ENCODE results near the gene TAF15.
A peak's percentile ranks its signal among the peaks of the same experiment; 100 is the strongest.

TAF15 gene

DNA sequence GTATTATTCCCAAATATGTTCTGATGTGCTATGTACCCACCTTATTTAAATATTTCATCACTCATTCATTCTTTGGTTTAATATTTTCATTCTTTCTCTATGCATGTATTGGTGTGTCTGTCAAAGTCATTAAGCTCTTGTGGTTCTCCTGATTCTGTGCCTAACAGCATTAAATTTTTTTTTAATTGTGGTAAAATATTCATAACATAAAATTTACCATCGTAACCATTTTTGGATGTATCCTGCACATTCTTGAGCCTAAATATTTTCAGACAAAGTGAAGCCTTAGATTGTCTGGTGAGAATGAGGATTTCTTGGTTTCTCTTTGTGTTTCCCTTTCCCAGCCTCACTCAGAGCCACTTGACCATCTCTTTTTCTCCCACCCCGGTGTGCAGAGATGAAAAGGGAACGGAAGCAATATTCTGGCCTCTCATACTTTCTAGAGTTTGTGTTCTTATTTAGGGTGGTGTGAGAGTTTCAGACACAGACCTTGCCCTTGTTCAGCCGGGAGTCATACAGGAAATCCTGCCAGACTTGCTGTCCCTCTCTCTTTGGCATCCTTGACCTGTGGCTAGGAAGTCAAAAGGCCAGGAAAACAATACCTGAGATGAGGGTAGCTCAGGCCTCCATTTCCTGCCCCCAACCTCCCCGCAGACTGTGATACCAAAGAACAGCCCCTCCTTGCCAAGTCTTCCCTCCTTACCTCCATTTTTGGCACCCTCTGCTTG lies 66.0 kb downstream of the TAF15 start:
- DNase-seq = no peak

DNA sequence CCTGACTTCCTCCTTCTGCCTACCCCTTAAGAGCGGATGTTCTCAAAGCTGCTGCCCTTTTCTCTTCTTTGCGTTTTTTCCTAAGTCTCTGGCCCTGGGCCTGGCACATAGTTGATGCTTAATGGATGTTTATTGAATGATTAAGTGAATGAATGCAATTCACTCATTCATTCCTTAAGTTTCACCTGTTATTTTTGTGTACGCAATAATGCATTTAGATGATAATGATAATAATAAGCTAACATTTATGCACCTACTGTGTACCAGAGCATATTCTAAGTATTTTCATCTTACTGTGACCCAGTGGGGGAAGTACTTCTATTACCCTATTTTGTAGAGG lies 66.5 kb downstream of the TAF15 start:
- DNase-seq = no peak

DNA sequence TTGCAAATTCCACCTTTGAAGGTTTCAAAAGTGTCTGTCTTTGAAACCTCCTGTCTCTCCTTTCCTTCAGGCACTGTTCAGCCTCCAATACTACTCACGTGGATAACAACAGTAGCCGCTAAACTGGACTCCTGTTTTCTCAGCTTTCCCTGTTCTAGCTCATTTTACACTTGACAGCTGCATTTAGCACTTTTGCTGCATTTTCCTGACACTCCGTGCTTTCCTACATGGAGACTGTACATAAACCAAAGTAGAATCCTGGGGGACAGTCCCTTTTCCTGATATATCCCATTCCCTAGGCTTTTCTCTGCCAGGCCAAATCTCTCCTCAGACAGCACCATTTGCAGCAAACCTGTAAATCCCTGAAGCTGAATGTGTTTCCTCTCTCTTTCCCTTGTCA lies 67.2 kb downstream of the TAF15 start:
- DNase-seq = no peak

DNA sequence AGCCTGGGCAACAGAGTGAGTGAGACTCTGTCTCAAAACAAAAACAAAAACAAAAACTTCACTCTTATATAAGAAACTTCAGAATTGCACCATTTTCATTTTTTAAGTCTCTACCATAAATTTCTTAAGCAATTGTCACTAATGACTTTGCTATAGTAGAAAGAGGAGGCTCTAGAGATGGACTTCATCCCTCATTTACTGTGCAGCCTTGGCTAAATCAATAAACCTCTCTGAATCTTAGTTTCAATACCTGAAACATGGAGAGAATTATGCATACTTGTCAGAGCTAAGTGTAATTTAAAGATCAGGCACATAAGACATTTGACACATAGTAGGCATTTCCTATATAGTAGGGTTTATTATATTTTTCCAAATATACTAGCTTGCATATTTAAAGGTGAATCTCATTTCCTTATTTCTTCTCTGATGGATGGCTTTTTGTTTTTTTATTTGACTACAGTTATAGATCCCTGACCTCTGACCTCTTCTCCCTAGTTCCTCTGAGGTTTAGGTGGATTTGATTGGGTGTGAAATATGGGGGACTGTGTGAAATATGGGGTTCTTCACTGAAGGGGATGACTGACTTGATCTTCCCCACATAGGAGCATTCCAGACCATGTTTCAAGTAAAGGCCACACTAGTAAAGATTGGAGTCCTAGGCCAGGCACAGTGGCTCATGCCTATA lies 68.2 kb downstream of the TAF15 start:
- DNase-seq = no peak

DNA sequence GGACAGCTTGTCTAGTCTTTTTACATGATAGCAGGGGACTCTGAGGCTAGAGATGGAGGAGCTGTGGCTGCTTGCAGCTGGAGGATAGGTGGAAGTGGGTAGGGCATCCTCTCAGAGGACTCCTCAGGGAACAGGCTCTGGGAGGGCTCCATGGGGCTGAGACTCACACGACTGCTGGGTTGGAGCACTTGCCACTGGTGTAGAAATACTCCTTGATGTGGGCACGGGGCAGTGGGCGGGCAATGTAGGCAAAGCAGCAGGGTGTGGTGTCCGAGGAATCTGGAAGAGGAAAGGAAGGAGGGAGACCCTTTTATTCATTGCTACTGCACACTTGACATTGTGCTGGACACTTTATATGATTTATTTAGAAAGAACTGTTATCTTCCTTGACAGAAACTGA lies 69.1 kb downstream of the TAF15 start:
- DNase-seq = no peak

DNA sequence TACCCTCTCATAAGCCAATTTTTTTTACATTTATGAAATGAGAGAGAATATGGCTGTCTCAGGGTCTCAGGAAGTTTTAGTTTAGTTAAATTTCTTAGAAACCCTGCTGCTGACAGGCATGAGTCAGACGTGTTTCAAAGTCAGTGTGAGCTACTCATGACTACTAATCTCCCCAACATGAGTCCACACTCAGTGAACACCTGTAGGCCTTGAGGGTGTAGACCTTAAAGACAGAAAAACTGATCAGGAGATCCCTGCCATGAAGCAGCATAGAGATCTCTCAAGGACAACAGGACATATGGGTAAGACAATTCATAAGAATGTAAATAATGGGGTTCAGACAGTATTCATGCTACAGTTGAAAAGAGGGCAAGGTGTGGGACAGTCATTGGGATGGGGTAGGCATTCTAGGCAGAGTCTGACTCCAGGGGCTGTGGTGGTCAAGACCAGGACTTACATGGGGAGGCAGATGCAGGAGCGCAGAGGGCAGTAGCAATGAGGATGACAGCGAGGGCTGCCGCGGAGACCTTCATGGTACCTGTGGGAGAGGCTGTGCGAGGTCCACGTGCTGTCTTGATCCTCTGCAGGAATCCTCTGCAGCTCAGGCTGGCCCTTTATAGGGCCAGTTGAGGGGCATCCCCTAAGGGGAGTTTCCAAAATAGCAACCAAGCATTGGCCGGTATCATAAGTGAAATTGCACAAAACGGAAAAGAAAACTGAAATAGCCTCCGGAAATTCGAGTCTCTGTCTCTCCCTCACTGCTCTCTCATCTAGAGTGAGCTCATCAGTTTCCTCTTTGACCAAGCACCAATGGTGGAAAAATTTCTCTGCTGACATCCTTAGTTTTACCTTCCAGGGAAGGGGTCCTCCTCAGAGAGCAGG lies 70.7 kb downstream of the TAF15 start, which contains the start of gene CCL5:
TSS of gene CCL5 (minus strand) at position 588 of the 882 bp plus-strand sequence.
- DNase-seq = no peak

DNA sequence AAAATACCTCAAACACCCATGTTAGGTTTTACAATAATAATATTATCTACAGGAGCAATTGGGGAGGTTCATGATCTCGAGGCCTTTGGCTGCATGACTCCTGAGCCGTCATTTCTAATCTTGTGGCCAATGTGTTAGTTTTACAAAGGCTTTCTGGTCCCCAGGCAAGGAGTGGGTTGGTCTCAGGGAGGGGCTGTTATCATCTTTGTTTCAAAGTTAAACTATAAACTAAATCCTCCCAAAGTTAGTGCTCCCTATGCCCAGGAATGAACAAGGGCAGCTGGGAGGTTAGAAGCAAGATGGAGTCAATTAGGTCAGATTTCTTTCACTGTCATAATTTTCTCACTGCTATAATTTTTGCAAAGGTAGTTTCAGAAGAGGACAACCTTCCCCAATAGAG lies 80.0 kb downstream of the TAF15 start:
- DNase-seq = no peak

DNA sequence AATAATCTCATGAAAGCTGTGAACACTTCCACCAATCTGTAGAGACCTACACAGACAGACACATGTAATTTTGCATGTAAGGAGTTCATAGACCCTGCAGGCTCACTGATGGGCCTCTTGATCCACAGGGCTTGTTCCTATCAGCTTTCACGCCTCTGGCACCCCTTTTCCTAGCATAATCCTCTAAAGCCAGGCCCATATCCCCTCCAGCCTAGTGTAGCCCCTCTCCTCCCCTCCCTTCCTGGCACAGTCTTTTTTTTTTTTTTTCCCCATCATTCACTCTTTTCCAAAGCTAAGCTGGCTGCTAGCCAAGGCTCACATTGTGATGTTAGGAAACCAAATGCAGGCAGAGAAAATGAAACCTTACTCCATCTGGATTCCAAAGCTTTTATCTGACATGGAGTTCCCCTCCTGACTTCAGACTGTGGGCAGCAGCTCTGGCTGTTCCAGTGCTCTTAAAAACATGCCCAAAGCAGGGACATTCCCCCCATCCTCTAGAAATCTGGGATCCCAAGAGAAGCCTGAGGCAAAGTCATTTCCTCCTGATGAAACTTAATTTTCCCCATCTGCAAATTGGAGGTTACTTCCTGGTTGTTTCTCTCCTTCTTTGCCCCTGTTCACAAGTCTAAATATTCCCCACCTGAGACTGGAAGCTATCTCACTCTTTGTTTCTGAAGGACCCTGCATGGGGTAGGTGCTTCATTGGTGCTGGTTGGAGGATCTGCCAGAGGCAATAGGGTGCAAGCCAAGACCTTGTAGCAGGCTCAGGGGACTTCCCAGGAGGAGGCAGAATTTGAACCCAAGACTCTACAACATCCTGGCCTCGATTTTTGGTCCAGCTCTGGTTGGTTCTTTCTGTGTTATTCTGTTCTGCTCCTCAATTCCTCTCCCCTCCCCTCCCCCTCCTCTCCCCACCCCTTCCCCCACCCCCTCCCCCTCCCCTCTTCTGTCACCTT lies 80.8 kb downstream of the TAF15 start:
- DNase-seq = no peak

DNA sequence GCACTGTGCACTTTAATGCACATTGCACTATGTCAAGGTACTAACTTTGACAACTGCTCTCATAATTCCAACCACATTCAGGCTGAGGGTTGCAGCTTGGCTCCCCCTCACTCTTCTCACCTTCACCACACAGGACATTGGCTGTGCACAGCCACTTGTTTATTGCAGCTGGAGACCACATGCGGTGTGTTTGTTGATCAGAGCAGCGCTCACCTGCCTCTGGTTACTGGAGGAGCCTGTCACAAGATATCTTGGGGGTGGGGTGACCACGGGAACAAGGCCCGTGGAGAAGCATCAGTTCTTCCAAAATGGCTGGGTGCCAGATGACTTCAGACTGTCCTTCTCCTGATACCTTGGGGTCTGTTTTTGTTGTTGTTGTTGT lies 81.5 kb downstream of the TAF15 start:
- no peak for DNase-seq

DNA sequence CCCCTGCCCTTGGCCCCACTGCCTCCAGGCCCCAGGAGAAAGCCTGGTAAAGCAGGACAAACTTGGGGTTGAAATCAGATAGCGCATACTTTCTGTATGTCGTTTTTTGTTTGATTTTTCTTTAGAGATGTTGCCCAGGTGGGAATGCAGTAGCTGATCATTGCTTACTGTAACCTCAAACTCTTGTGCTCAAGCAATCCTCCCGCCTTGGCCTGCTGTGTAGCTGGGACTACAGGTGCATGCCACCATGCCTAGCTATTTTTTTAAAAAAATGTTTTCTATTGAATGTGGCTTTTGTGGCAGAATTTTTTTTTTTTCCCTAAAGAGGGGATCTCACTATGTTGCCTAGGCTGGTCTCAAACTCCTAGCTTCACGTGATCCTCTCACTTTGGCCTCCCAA lies 82.0 kb downstream of the TAF15 start:
- DNase-seq = no peak

DNA sequence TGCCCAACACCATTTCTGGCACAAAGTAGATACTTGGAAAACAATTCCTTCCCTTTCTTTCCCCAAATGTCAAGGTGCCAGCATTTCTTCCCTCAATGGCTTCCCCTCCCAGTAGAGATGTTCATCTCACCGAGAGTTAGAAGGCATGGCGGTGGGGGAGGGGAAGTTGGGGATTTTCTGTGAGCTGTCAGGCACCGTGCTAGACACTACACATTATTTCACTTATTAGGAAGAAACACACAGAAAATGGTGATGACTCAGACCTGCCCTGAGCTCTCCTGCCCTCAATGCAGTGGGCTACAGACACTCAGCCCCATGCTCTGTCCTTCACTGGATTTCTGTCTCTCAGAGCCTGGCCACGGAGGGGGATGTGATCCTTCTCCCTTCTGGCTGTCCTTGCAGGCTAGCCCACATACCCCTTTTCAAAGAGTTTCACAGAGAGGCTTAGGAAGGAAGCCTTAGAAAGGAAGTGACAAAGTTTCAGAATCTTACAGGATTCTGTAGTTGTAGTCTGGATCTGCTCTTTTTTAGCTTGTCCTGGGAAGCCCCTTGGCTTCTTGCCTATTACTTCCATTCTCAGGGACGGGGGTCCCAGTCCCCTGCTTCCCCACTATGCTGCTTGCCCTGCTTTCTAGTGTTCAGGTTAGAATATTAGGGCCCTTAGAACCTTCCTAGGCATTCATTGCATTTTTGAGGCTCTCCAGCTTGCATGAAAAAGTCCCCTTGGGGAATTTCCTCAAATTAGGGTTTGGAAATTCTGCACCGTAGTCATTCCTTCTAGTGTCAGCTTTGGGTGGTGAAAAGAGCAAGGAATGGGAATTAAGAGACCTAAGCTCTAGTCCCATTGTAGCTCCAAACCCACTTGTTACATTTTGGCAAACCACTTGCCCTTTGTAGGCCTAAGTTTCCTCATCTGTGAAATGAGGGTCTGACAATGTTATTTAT lies 83.1 kb downstream of the TAF15 start:
- DNase-seq = no peak

DNA sequence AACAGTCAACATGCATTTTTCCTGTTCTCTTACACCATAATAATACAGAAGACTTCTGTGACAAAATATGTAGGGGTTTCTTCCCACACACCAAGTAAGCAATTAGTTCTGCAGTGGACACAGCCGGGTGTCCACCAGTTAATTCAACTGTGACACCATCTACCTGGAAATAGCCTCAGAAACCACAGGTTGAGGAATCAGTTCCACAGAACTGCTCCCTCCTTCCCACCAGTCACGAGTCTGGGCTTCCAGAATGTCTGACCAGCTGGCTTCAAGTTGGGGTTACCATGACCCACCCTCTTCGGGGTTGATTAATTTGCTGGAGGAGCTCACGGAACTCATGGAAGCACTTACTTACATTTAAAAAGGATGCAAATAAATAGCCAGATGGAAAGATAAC lies 84.5 kb downstream of the TAF15 start:
- DNase-seq = no peak

DNA sequence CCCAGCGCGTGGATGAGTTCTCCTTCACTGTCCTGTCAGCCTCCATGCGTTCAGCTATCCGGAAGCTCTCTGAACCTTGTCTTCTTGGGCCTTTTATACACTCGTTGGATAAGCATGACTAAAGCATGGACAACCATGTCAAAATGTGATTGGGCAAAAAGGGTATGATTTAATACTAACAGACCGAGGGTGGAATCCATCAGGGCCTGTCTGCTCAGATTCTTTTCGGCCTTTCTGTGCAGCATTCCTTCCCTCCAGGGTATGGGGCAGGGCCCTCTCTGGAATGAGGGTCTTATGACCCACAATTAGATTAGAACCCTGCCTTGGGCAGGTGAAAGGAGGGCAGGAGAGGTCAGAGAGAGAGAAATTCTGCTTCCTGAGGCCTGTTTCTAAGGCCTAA lies 84.9 kb downstream of the TAF15 start:
- DNase-seq = no peak

DNA sequence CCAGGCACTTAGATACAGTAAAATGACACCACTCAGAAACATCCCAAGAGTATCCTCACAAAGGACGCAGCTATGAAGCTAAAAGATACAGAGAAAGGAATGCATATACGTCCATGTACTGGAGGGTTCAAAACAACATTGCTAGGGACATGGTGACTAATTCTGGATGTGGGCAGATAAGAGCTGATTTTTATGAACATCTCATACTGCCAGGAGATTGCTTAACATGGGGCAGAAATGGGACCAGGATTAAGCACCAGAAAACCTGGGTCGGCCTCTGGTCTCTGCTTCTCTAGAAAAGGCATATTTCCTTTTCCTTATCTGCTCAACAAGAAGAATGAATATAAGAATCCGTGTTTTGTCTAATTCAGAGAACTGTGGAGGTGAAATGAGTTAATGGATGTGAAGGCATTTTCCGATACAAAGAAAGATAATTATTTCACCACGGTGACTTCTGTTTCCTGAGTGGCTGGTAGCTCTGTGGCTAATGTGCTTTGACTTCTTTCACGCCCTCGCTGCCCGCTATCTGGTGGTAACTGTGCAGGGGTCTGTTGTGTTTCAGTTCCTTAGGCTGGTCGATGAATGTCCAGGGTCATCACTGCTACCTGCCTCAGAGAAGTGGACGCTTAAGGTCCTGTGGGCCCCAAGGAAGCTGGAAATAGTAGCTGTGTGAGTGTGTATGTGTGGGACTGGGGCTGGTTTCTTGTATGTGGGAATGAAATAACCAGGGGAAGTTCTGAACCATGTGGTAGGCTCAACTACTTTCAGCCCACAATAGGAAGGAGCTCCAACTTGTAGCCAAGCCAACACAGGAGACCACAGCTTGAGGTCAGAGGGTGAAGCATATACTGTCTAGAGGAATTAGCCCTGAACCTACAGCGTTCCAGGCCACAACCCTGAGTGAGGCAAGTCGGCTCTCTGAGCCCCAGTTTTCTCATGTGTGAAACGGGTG lies 86.6 kb downstream of the TAF15 start:
- DNase-seq = peak; percentile 79

Data from hematopoietic multipotent progenitor cell treated with erythropoietin and hydrocortisone succinate and interleukin-3 and kit ligand, for 6 days (in vitro differentiated cells).